A673 (cell line): ENCODE data around the gene SPATA1.

Source experiments
- EZH2 ChIP-seq: fragments of 200-600 bp; sonication (generic); IDR thresholded peaks from 2 replicates; pipeline ENCODE4 v1.6.1; 2017; ENCODE audit warnings: borderline replicate concordance, low read depth, mild to moderate bottlenecking, mixed read lengths, antibody characterized with exemption, low read length; ENCODE audit not compliant: poor library complexity, severe bottlenecking
- TF ChIP-seq, protein P1 (sequence below): fragments of 300-800, 200-600 bp; sonication (generic); conservative IDR thresholded peaks from 2 replicates; pipeline ENCODE4 v1.5.1; 2017; ENCODE audit warnings: low read depth, mild to moderate bottlenecking, antibody characterized with exemption, low read length, moderate library complexity, mixed read lengths

DNA sequence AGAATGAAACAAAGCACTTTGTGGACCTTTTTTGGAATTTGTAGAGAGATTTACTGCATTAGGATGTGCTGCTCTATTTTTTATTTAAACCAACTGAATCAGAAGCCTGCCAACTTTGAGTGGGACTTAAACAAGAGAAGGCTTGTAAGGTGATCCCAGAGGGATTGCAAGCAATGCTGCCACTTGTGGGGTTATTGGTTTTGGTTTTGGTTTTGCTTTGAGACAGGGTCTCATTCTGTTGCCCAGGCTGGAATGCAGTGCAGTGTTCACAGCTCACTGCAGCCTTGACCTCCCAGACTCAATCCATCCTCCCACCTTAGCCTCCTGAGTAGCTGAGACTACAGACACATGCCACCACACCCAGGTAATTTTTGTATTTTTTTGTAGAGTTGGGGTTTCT, 32.4 kb downstream of the SPATA1 start:
- TF ChIP-seq, protein P1, sequence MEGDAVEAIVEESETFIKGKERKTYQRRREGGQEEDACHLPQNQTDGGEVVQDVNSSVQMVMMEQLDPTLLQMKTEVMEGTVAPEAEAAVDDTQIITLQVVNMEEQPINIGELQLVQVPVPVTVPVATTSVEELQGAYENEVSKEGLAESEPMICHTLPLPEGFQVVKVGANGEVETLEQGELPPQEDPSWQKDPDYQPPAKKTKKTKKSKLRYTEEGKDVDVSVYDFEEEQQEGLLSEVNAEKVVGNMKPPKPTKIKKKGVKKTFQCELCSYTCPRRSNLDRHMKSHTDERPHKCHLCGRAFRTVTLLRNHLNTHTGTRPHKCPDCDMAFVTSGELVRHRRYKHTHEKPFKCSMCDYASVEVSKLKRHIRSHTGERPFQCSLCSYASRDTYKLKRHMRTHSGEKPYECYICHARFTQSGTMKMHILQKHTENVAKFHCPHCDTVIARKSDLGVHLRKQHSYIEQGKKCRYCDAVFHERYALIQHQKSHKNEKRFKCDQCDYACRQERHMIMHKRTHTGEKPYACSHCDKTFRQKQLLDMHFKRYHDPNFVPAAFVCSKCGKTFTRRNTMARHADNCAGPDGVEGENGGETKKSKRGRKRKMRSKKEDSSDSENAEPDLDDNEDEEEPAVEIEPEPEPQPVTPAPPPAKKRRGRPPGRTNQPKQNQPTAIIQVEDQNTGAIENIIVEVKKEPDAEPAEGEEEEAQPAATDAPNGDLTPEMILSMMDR: no peak
- TF ChIP-seq EZH2: no peak
